ENCODE results near the gene ARHGEF6. TPM values are rescaled to one million over a fixed set of nuclear protein-coding genes. Genes with fewer than 3 reads are reported as not detected.

ARHGEF6 gene
- total and polyA plus RNA-seq, 3 donors from 2014 or later: 5.7 to 7.0 (median 6.8) TPM

- WGBS, 2 donors: 43 to 54% methylated on average over 8 of the region's 8 CpGs
- DNase-seq: no peak
- no peak for TF ChIP-seq POLR2A (IDR thresholded peaks at IDR 0.05)
- TF ChIP-seq, protein P1, sequence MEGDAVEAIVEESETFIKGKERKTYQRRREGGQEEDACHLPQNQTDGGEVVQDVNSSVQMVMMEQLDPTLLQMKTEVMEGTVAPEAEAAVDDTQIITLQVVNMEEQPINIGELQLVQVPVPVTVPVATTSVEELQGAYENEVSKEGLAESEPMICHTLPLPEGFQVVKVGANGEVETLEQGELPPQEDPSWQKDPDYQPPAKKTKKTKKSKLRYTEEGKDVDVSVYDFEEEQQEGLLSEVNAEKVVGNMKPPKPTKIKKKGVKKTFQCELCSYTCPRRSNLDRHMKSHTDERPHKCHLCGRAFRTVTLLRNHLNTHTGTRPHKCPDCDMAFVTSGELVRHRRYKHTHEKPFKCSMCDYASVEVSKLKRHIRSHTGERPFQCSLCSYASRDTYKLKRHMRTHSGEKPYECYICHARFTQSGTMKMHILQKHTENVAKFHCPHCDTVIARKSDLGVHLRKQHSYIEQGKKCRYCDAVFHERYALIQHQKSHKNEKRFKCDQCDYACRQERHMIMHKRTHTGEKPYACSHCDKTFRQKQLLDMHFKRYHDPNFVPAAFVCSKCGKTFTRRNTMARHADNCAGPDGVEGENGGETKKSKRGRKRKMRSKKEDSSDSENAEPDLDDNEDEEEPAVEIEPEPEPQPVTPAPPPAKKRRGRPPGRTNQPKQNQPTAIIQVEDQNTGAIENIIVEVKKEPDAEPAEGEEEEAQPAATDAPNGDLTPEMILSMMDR (IDR thresholded peaks at IDR 0.05): peak in 2 of 3 experiments; percentile 37 to 53
- no peaks in the 10 kb centered on the region for H3K27me3 ChIP-seq
- H3K9me3 ChIP-seq: no peaks in the 10 kb centered on the region
- H3K27ac ChIP-seq: no peak overlapping the region
- H3K4me3 ChIP-seq: no peak overlapping the region
- intact Hi-C loops (cut with DNase I; ENCODE audit: low total_unique reads): no loop called here
- H3K36me3 ChIP-seq (ENCODE audit: low read depth, missing control alignments): no peaks in the 10 kb centered on the region
- no peaks in the 10 kb centered on the region for H3K4me1 ChIP-seq
Observed at GRCh38 chrX:136694431-136695087, 86.2 kb downstream of the ARHGEF6 start.

DNA sequence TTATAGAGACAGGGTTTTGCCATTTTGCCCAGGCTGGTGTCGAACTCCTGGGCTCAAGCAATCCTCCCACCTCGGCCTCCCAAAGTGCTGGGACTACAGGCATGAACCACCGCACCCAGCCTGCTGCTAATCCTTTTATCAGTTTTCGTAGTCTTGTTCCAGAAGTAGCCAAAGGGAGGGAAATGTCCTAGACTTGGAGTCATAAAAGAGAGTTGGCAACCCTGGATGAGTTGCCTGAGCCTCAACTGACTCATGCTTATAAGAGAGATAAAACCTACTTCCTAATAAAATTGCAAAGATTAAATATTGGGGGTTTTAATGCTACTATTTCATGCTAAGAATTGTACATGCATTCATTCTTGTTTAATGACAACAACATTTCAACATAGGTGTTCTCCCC is 88.5 kb downstream of the ARHGEF6 start:
- no peak overlapping the region for H3K27ac ChIP-seq
- no peak for DNase-seq
- intact Hi-C loops (cut with DNase I; ENCODE audit: low total_unique reads): no loop called here
- no peak overlapping the region for H3K4me3 ChIP-seq
- H3K27me3 ChIP-seq: no peaks in the 10 kb centered on the region
- H3K9me3 ChIP-seq: no peaks in the 10 kb centered on the region
- no peaks in the 10 kb centered on the region for H3K4me1 ChIP-seq
- TF ChIP-seq POLR2A (IDR thresholded peaks at IDR 0.05): no peak
- TF ChIP-seq, protein P1 (IDR thresholded peaks at IDR 0.05): no peak
- no peaks in the 10 kb centered on the region for H3K36me3 ChIP-seq (ENCODE audit: low read depth, missing control alignments)
- 95 to 100% methylated on average over 4 of the region's 4 CpGs for WGBS, 2 donors

GRCh38 chrX:136691028-136691809 is 89.5 kb downstream of the ARHGEF6 start:
- H3K4me3 ChIP-seq: no peak overlapping the region
- intact Hi-C loops (cut with DNase I; ENCODE audit: low total_unique reads): no loop called here
- H3K9me3 ChIP-seq: no peaks in the 10 kb centered on the region
- H3K27ac ChIP-seq: no peak overlapping the region
- no peaks in the 10 kb centered on the region for H3K27me3 ChIP-seq
- H3K36me3 ChIP-seq (ENCODE audit: low read depth, missing control alignments): no peaks in the 10 kb centered on the region
- 72 to 83% methylated on average over 3 of the region's 3 CpGs for WGBS, 2 donors
- no peak for DNase-seq
- no peaks in the 10 kb centered on the region for H3K4me1 ChIP-seq
- TF ChIP-seq, protein P1 (IDR thresholded peaks at IDR 0.05): no peak
- no peak for TF ChIP-seq POLR2A (IDR thresholded peaks at IDR 0.05)

- DNase-seq: no peak
- WGBS, 2 donors: 66 to 71% methylated on average over 4 to 6 of the region's 6 CpGs
- Histone ChIP-seq H3K4me1 (no peaks in the 10 kb centered on the region), H3K27ac (no peak overlapping the region), H3K36me3 (ENCODE audit: low read depth, missing control alignments) (no peaks in the 10 kb centered on the region), H3K4me3 (no peak overlapping the region), H3K9me3 (no peaks in the 10 kb centered on the region), H3K27me3 (no peaks in the 10 kb centered on the region)
- TF ChIP-seq POLR2A (IDR thresholded peaks at IDR 0.05): no peak
- TF ChIP-seq, protein P1 (IDR thresholded peaks at IDR 0.05): no peak
- intact Hi-C loops (cut with DNase I; ENCODE audit: low total_unique reads): no loop called here
Observed at GRCh38 chrX:136689436-136689835, 91.3 kb downstream of the ARHGEF6 start.
